ENCODE data around the gene MT1B.

MT1B gene

GRCh38 chr16:56651586-56651985 lies at the start of gene MT1B:
Gene MT1B, plus strand, starts transcription at chr16:56651886. Its CDS starts 68 bp downstream, at chr16:56651954.
- Mint-ChIP-seq H3K36me3 (ENCODE audit: insufficient read depth) (no peaks in the 10 kb centered on the region), H3K27ac (ENCODE audit: low read depth) (no peak within 1 kb of the TSS), H3K9me3 (no peaks in the 10 kb centered on the region), H3K4me3 (no peak within 1 kb of the TSS), H3K4me1 (no peaks in the 10 kb centered on the region), H3K27me3 (no peaks in the 10 kb centered on the region)
- ATAC-seq (replicated peaks; ENCODE audit: extremely low read depth, poor library complexity, severe bottlenecking) (no peak), DNase-seq (ENCODE audit: low spot score in 2 of 2) (no peak)

- H3K4me3 Mint-ChIP-seq = no peak overlapping the region
- H3K27ac Mint-ChIP-seq (ENCODE audit: low read depth) = no peak overlapping the region
Measured at GRCh38 chr16:56603589-56603988, 48.1 kb upstream of the MT1B start.

GRCh38 chr16:56604966-56605365 lies 46.7 kb upstream of the MT1B start:
- Mint-ChIP-seq H3K27ac (ENCODE audit: low read depth) (no peak overlapping the region), H3K4me3 (no peak overlapping the region), H3K4me1 (peaks cover 42% of the 10 kb centered on the region), H3K36me3 (ENCODE audit: insufficient read depth) (peaks cover 5% of the 10 kb centered on the region), H3K9me3 (no peaks in the 10 kb centered on the region), H3K27me3 (peaks cover 12% of the 10 kb centered on the region)
- ATAC-seq (replicated peaks; ENCODE audit: extremely low read depth, poor library complexity, severe bottlenecking) = no peak
- no peak for DNase-seq (ENCODE audit: low spot score in 2 of 2)

More at GRCh38 chr16:56603589-56603988, 48.1 kb upstream of the MT1B start:
- ATAC-seq (replicated peaks; ENCODE audit: extremely low read depth, poor library complexity, severe bottlenecking) = no peak
- no peak for DNase-seq (ENCODE audit: low spot score in 2 of 2)
- Mint-ChIP-seq H3K9me3 (no peaks in the 10 kb centered on the region), H3K27me3 (peaks cover 13% of the 10 kb centered on the region), H3K36me3 (ENCODE audit: insufficient read depth) (peaks cover 2% of the 10 kb centered on the region), H3K4me1 (peaks cover 30% of the 10 kb centered on the region)

DNA sequence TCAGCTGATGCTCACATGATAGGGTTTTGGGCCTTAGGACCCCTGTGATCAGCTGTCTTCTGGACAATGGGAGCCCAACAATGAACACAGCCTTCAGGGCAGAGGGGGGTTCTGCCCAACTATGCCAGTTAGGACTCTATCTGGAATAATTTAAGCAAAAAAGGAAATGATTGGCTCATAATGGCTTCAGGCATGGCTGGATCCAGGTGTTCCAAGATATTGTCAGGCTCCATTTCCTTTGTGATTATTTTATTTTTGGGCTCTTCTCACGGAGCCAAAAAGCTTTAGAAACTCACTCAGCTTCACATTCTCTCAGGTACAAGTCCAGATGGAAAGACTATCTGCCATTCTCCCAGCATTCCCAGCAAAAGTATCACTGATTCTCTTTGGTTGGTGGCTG lies 46.2 kb upstream of the MT1B start:
- DNase-seq (ENCODE audit: low spot score in 2 of 2) (no peak), ATAC-seq (replicated peaks; ENCODE audit: extremely low read depth, poor library complexity, severe bottlenecking) (no peak)
- H3K27ac Mint-ChIP-seq (ENCODE audit: low read depth) = no peak overlapping the region
- H3K27me3 Mint-ChIP-seq = peaks cover 6% of the 10 kb centered on the region
- no peaks in the 10 kb centered on the region for H3K9me3 Mint-ChIP-seq
- H3K4me1 Mint-ChIP-seq = peaks cover 43% of the 10 kb centered on the region
- H3K36me3 Mint-ChIP-seq (ENCODE audit: insufficient read depth) = peaks cover 5% of the 10 kb centered on the region
- H3K4me3 Mint-ChIP-seq = no peak overlapping the region

DNA sequence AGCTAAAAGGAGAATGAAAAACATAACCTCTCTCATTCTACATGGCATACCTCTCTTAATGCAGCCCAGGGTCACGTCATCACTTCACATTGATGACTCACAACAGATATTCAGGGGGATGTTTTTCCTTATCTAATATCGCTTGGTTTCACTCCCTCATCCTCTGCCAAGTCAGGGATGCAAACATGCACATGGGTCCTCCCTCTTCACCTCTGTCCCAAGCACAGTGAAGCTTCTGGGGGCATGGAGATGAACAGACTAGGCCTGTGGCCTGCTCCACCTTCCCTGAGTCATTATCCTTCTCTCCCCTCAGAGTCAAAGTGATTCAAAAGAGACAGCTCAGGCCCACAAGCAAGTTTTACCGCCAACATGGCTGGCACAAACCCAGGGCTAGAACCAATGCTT lies 45.6 kb upstream of the MT1B start:
- H3K27ac Mint-ChIP-seq (ENCODE audit: low read depth) = peak overlapping the region; percentile 93
- DNase-seq (ENCODE audit: low spot score in 2 of 2) (no peak), ATAC-seq (replicated peaks; ENCODE audit: extremely low read depth, poor library complexity, severe bottlenecking) (no peak)
- peaks cover 5% of the 10 kb centered on the region for H3K36me3 Mint-ChIP-seq (ENCODE audit: insufficient read depth)
- H3K9me3 Mint-ChIP-seq = no peaks in the 10 kb centered on the region
- H3K4me1 Mint-ChIP-seq = peaks cover 46% of the 10 kb centered on the region
- peaks cover under 1% of the 10 kb centered on the region for H3K27me3 Mint-ChIP-seq
- H3K4me3 Mint-ChIP-seq = no peak overlapping the region

DNA sequence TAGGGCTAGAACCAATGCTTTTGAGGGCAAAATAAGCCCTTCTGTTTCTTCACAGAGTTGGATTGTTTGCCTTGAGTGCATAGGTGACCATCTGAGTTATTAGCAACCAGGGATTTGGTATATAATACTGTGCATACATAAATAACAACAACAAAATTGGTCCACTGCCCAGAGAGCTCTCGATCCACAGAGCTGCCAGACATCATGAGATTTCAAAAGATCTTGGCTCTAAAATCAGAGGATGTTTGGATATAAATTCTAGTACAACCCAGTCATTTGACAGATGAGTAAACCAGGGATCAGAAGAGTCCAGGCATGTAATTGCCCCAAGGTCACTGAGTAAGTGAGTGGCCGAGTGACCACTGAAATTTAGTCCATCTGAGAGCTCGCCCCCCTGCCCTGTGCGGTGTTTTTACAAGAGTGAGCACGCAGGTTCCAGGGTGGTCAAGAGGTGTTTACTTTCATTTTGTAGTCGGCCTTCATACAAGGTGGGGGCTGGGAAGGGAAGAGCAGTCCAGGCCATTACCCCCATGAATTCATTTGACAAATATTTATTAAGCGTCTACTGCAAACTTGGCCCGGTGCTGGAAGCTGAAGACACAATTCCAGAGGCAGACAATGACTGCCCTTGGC lies 45.1 kb upstream of the MT1B start:
- H3K4me3 Mint-ChIP-seq = peak overlapping the region; percentile 98
- peaks cover 51% of the 10 kb centered on the region for H3K4me1 Mint-ChIP-seq
- peaks cover 5% of the 10 kb centered on the region for H3K36me3 Mint-ChIP-seq (ENCODE audit: insufficient read depth)
- no peaks in the 10 kb centered on the region for H3K27me3 Mint-ChIP-seq
- no peak for ATAC-seq (replicated peaks; ENCODE audit: extremely low read depth, poor library complexity, severe bottlenecking)
- peak overlapping the region; percentile 93 for H3K27ac Mint-ChIP-seq (ENCODE audit: low read depth)
- H3K9me3 Mint-ChIP-seq = no peaks in the 10 kb centered on the region
- no peak for DNase-seq (ENCODE audit: low spot score in 2 of 2)

- H3K9me3 Mint-ChIP-seq = no peaks in the 10 kb centered on the region
- H3K27me3 Mint-ChIP-seq = no peaks in the 10 kb centered on the region
- H3K36me3 Mint-ChIP-seq (ENCODE audit: insufficient read depth) = peaks cover 5% of the 10 kb centered on the region
- H3K4me1 Mint-ChIP-seq = peaks cover 51% of the 10 kb centered on the region
- H3K4me3 Mint-ChIP-seq = peak overlapping the region; percentile 98
- no peak for ATAC-seq (replicated peaks; ENCODE audit: extremely low read depth, poor library complexity, severe bottlenecking)
- peak overlapping the region; percentile 93 for H3K27ac Mint-ChIP-seq (ENCODE audit: low read depth)
- DNase-seq (ENCODE audit: low spot score in 2 of 2) = no peak
Measured at GRCh38 chr16:56607109-56607618, 44.5 kb upstream of the MT1B start.

DNA sequence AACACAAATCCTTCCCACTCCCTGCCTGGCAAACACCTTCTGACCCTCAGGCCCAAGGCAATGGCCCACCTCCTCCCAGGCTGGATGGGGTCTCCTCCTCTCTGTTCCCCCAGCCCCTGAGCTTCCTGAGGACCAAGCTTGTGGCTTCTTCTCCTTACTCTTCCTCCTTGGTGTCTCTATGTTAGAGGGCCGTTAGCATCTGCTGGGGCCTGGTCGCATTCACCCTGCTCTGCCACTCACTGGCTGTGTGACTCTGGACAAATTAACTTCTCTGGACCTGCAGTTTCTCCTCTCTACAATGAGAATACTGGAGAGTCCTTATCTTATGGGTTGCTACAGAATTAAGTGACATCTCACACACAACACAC lies 44.0 kb upstream of the MT1B start:
- peak overlapping the region; percentile 93 for H3K27ac Mint-ChIP-seq (ENCODE audit: low read depth)
- no peaks in the 10 kb centered on the region for H3K9me3 Mint-ChIP-seq
- H3K36me3 Mint-ChIP-seq (ENCODE audit: insufficient read depth) = peaks cover 5% of the 10 kb centered on the region
- no peak for DNase-seq (ENCODE audit: low spot score in 2 of 2)
- H3K4me3 Mint-ChIP-seq = peak overlapping the region; percentile 98
- H3K27me3 Mint-ChIP-seq = no peaks in the 10 kb centered on the region
- peaks cover 51% of the 10 kb centered on the region for H3K4me1 Mint-ChIP-seq
- ATAC-seq (replicated peaks; ENCODE audit: extremely low read depth, poor library complexity, severe bottlenecking) = no peak

GRCh38 chr16:56608043-56608875 lies 43.4 kb upstream of the MT1B start, which contains the start of gene MT2A:
Gene MT2A, plus strand, starts transcription at chr16:56608584. Its CDS starts 72 bp downstream, at chr16:56608656.
- no peaks in the 10 kb centered on the region for H3K9me3 Mint-ChIP-seq
- ATAC-seq (replicated peaks; ENCODE audit: extremely low read depth, poor library complexity, severe bottlenecking) = peak; percentile 82
- H3K4me1 Mint-ChIP-seq = peaks cover 51% of the 10 kb centered on the region
- H3K27ac Mint-ChIP-seq (ENCODE audit: low read depth) = peak within 1 kb of the TSS; percentile 93
- peak; percentile 67 to 77 for DNase-seq (ENCODE audit: low spot score in 2 of 2)
- H3K36me3 Mint-ChIP-seq (ENCODE audit: insufficient read depth) = peaks cover 5% of the 10 kb centered on the region
- H3K27me3 Mint-ChIP-seq = no peaks in the 10 kb centered on the region
- H3K4me3 Mint-ChIP-seq = peak within 1 kb of the TSS; percentile 98

DNA sequence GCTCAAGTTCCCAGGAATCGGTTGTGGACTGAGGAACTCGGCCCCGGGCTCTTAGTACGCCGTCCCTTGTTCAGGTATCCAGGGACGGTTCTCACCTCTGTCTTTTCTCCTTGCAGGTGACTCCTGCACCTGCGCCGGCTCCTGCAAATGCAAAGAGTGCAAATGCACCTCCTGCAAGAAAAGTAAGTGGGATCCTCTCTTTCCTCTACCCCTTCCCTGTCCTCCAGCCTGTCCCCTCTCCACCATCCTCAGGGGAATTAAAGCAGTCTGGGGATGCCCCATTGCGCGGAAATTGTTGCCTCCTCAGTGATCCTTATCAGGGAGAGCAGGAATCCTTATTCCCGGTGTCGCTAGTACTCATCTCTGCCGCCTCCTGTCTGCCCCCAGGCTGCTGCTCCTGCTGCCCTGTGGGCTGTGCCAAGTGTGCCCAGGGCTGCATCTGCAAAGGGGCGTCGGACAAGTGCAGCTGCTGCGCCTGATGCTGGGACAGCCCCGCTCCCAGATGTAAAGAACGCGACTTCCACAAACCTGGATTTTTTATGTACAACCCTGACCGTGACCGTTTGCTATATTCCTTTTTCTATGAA lies 42.7 kb upstream of the MT1B start:
- peaks cover 5% of the 10 kb centered on the region for H3K36me3 Mint-ChIP-seq (ENCODE audit: insufficient read depth)
- no peak for DNase-seq (ENCODE audit: low spot score in 2 of 2)
- H3K4me1 Mint-ChIP-seq = peaks cover 51% of the 10 kb centered on the region
- H3K27me3 Mint-ChIP-seq = no peaks in the 10 kb centered on the region
- H3K4me3 Mint-ChIP-seq = peak overlapping the region; percentile 98
- H3K9me3 Mint-ChIP-seq = no peaks in the 10 kb centered on the region
- ATAC-seq (replicated peaks; ENCODE audit: extremely low read depth, poor library complexity, severe bottlenecking) = no peak
- peak overlapping the region; percentile 91 for H3K27ac Mint-ChIP-seq (ENCODE audit: low read depth)

GRCh38 chr16:56609463-56609921 lies 42.2 kb upstream of the MT1B start:
- peak in 1 of 2 donors; percentile 59 for DNase-seq (ENCODE audit: low spot score in 2 of 2)
- H3K27ac Mint-ChIP-seq (ENCODE audit: low read depth) = peak overlapping the region; percentile 91
- peak; percentile 57 for ATAC-seq (replicated peaks; ENCODE audit: extremely low read depth, poor library complexity, severe bottlenecking)
- H3K9me3 Mint-ChIP-seq = no peaks in the 10 kb centered on the region
- H3K4me1 Mint-ChIP-seq = peaks cover 51% of the 10 kb centered on the region
- peaks cover 5% of the 10 kb centered on the region for H3K36me3 Mint-ChIP-seq (ENCODE audit: insufficient read depth)
- H3K4me3 Mint-ChIP-seq = peak overlapping the region; percentile 98
- H3K27me3 Mint-ChIP-seq = no peaks in the 10 kb centered on the region

DNA sequence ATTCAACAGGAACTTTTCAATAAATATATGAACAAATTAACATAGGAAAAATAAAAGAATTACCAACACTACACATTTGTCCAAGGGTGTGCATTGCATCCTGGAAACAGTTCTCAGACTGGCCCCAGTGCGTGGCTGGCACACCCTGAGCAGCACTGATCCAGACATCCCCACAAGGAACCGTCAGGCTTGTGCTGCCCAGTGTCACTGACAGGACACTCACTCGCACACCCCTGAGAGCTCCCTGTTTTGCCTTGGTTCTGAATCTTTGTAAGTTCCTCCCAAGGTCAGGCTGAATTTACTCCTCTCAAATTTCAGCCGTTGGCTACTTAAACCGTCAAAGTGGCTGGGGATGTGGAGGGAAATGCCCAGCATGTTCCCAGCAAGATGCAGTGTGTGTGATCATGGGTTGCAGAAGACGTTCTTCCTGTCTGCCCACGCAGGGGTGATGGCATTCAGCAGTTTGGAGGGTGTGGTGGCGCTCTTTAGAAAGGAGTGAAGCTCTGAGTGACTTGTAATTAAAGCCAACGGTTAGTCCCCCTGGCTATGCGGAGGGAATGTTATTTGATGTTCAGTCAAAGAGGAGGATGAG lies 41.6 kb upstream of the MT1B start:
- ATAC-seq (replicated peaks; ENCODE audit: extremely low read depth, poor library complexity, severe bottlenecking) (peak; percentile 66), DNase-seq (ENCODE audit: low spot score in 2 of 2) (peak in 1 of 2 donors; percentile 66)
- Mint-ChIP-seq H3K27ac (ENCODE audit: low read depth) (peak overlapping the region; percentile 91), H3K4me1 (peaks cover 51% of the 10 kb centered on the region), H3K36me3 (ENCODE audit: insufficient read depth) (peaks cover 5% of the 10 kb centered on the region), H3K4me3 (peak overlapping the region; percentile 98), H3K9me3 (no peaks in the 10 kb centered on the region), H3K27me3 (no peaks in the 10 kb centered on the region)
